NB4 (cell line): ENCODE data around the gene MSL2.

Experiments used
- CTCF ChIP-seq: IDR thresholded peaks from one replicate; pipeline ENCODE4 v1.5.1; 2012; ENCODE audit warnings: low read depth, low read length
- MYC ChIP-seq: IDR thresholded peaks from 2 replicates; pipeline ENCODE4 v1.6.1; 2011; ENCODE audit warnings: low read depth, low read length
- POLR2A ChIP-seq: IDR thresholded peaks from 2 replicates; pipeline ENCODE4 v1.6.1; 2011; ENCODE audit warnings: mild to moderate bottlenecking; ENCODE audit not compliant: insufficient read length; ENCODE audit errors: extremely low read depth

DNA sequence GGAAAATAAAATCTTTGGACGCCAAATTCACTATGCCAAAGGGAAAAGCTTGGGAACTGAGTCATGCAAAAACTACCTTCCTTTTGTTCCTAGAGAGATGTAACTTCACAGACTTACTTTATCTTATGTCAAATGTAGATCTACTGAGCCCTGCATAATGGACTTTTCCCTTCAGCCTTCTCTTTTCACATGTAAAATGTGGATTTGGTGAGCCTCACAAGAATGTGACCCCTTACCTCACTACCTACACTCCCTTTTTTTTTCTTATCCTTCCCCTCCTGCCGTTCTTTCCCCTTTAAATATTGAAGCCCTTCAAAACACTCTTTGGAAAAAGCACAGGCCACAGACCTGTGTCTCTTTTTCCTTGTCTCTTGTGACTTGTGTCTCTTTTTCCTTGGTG, 40.0 kb upstream of the MSL2 start:
- TF ChIP-seq CTCF (no peak), MYC (no peak), POLR2A (no peak)
